Measurements from ENCODE around the gene ZDHHC14.

Gene ZDHHC14

DNA sequence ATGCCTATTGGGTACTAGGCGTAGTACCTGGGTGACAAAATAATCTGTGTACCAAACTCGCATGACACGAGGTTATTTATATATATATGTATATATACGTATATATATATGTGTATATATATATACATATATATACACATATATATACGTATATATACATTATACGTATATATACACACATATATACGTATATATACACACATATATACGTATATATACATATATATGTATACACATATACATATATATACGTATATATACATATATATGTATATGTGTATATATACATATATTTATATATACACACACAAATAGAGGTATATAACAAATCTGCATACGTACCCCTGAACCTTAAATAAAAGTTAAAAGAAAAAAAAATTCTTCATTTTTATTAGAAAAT, 103.2 kb downstream of the ZDHHC14 start:
- H4K20me1 ChIP-seq (ENCODE audit: control insufficient read depth, insufficient read depth, low read depth, low read length) = no peaks in the 10 kb centered on the region
- no peak for TF ChIP-seq EZH2phosphoT487 (IDR thresholded peaks at IDR 0.05; ENCODE audit: borderline replicate concordance, low read length)
- TF ChIP-seq, protein P1, sequence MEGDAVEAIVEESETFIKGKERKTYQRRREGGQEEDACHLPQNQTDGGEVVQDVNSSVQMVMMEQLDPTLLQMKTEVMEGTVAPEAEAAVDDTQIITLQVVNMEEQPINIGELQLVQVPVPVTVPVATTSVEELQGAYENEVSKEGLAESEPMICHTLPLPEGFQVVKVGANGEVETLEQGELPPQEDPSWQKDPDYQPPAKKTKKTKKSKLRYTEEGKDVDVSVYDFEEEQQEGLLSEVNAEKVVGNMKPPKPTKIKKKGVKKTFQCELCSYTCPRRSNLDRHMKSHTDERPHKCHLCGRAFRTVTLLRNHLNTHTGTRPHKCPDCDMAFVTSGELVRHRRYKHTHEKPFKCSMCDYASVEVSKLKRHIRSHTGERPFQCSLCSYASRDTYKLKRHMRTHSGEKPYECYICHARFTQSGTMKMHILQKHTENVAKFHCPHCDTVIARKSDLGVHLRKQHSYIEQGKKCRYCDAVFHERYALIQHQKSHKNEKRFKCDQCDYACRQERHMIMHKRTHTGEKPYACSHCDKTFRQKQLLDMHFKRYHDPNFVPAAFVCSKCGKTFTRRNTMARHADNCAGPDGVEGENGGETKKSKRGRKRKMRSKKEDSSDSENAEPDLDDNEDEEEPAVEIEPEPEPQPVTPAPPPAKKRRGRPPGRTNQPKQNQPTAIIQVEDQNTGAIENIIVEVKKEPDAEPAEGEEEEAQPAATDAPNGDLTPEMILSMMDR (IDR thresholded peaks at IDR 0.05; ENCODE audit: low read depth, low read length, poor library complexity, severe bottlenecking) = no peak
- no peak overlapping the region for H3K27ac ChIP-seq (ENCODE audit: low read depth, low read length)
- no peak overlapping the region for H3K4me2 ChIP-seq (ENCODE audit: low read length)
- no peaks in the 10 kb centered on the region for H3F3A ChIP-seq (ENCODE audit: control insufficient read depth, insufficient read depth)
- no peaks in the 10 kb centered on the region for H3K36me3 ChIP-seq (ENCODE audit: control insufficient read depth, low read length)
- peaks cover 21% of the 10 kb centered on the region for H3K4me1 ChIP-seq (ENCODE audit: control insufficient read depth, low read length)
- H3K4me3 ChIP-seq (ENCODE audit: low read length) = no peak overlapping the region
- no peaks in the 10 kb centered on the region for H3K9me3 ChIP-seq (ENCODE audit: control insufficient read depth, insufficient read depth, low read length)
- no peaks in the 10 kb centered on the region; the same call in 1 of the 2 replicates for H3K27me3 ChIP-seq (ENCODE audit: control insufficient read depth, low read length)
- no peaks in the 10 kb centered on the region for H3K9me2 ChIP-seq (replicated peaks; ENCODE audit: control insufficient read depth, low read length)
- H3K79me2 ChIP-seq (ENCODE audit: control insufficient read depth, low read length) = no peaks in the 10 kb centered on the region

DNA sequence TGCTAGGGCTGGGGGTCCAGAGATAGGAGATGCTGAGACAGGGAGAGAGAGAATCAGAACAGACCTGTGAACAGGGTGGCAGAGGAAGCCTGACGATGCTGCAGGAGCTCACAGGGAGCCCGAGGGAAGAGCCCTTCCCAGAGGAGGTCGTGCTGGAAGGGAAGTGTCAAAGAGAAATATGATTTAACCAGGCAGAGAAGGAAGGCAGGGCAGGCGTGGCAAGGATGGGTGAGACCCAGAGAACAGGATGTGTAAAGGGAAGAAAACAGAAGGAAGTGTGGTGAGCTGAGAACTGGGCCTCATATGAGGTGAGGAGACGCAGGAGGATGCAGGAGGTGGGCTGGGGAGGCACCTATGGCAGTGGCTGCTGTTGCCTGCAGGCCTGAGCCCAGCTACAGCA, 105.6 kb downstream of the ZDHHC14 start:
- no peaks in the 10 kb centered on the region for H4K20me1 ChIP-seq (ENCODE audit: control insufficient read depth, insufficient read depth, low read depth, low read length)
- H3K27me3 ChIP-seq (ENCODE audit: control insufficient read depth, low read length) = peaks cover 9% of the 10 kb centered on the region
- no peaks in the 10 kb centered on the region for H3K36me3 ChIP-seq (ENCODE audit: control insufficient read depth, low read length)
- H3K9me2 ChIP-seq (replicated peaks; ENCODE audit: control insufficient read depth, low read length) = no peaks in the 10 kb centered on the region
- H3F3A ChIP-seq (ENCODE audit: control insufficient read depth, insufficient read depth) = no peaks in the 10 kb centered on the region
- TF ChIP-seq EZH2phosphoT487 (IDR thresholded peaks at IDR 0.05; ENCODE audit: borderline replicate concordance, low read length) = no peak
- TF ChIP-seq, protein P1 (IDR thresholded peaks at IDR 0.05; ENCODE audit: low read depth, low read length, poor library complexity, severe bottlenecking) = no peak
- H3K4me2 ChIP-seq (ENCODE audit: low read length) = no peak overlapping the region
- H3K9me3 ChIP-seq (ENCODE audit: control insufficient read depth, insufficient read depth, low read length) = no peaks in the 10 kb centered on the region
- no peak overlapping the region for H3K4me3 ChIP-seq (ENCODE audit: low read length)
- peaks cover 21% of the 10 kb centered on the region for H3K4me1 ChIP-seq (ENCODE audit: control insufficient read depth, low read length)
- no peak overlapping the region for H3K27ac ChIP-seq (ENCODE audit: low read depth, low read length)
- H3K79me2 ChIP-seq (ENCODE audit: control insufficient read depth, low read length) = no peaks in the 10 kb centered on the region

DNA sequence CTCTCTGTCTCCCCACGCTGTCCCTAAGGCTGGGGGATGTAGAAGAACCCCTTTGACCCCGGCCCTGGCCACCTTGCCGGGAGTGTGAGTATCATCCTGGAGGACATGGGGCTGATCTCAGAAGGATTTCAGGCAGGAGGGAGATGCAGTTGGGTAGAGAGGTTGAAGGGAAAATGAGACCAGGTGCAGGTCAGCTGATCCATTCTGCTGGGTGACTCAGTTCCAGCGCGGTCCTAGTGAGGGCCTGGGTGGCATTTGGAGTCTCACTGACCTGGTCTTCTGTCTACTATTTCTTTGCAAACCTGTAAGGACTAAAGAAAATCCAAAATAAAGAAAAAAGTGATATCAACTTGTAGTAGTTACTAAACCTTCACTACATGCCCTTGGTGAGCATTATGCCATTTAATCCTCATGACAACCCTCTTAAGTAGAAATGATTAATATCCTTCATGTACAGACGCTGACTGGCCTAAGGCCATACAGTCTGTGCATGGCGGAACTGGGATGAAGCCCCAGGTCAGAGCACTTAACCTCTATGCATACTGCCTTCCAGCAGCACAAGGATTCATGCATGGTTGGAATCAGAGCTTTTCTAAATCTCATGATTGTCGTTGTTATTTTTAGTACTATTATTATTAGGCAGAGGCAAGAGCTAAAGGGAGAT, 106.3 kb downstream of the ZDHHC14 start:
- H4K20me1 ChIP-seq (ENCODE audit: control insufficient read depth, insufficient read depth, low read depth, low read length) = no peaks in the 10 kb centered on the region
- H3K27me3 ChIP-seq (ENCODE audit: control insufficient read depth, low read length) = peaks cover 9% of the 10 kb centered on the region
- H3K27ac ChIP-seq (ENCODE audit: low read depth, low read length) = no peak overlapping the region
- no peaks in the 10 kb centered on the region for H3F3A ChIP-seq (ENCODE audit: control insufficient read depth, insufficient read depth)
- no peaks in the 10 kb centered on the region for H3K9me3 ChIP-seq (ENCODE audit: control insufficient read depth, insufficient read depth, low read length)
- peak overlapping the region; percentile 34 for H3K4me2 ChIP-seq (ENCODE audit: low read length)
- H3K4me3 ChIP-seq (ENCODE audit: low read length) = no peak overlapping the region
- H3K36me3 ChIP-seq (ENCODE audit: control insufficient read depth, low read length) = no peaks in the 10 kb centered on the region
- no peaks in the 10 kb centered on the region for H3K79me2 ChIP-seq (ENCODE audit: control insufficient read depth, low read length)
- no peaks in the 10 kb centered on the region for H3K9me2 ChIP-seq (replicated peaks; ENCODE audit: control insufficient read depth, low read length)
- TF ChIP-seq, protein P1 (IDR thresholded peaks at IDR 0.05; ENCODE audit: low read depth, low read length, poor library complexity, severe bottlenecking) = no peak
- TF ChIP-seq EZH2phosphoT487 (IDR thresholded peaks at IDR 0.05; ENCODE audit: borderline replicate concordance, low read length) = no peak
- H3K4me1 ChIP-seq (ENCODE audit: control insufficient read depth, low read length) = peaks cover 21% of the 10 kb centered on the region
